Neural cell (in vitro differentiated cells): ENCODE results near the gene PHOX2B. TPM values are rescaled to one million over a fixed set of nuclear protein-coding genes. Genes with fewer than 3 reads are reported as not detected.

Experiments
- H2AFZ ChIP-seq: fragments of 200-600, 300-800 bp; sonication (generic), shearing (Covaris generic); 2 replicates; pipeline ENCODE4 v1.6.0; 2014; ENCODE audit warnings: low read depth, mild to moderate bottlenecking, antibody characterized with exemption, low read length, moderate library complexity
- H3F3A ChIP-seq: fragments of 200-600 bp; shearing (Covaris generic); 2 replicates; pipeline ENCODE4 v1.6.1; 2016; ENCODE audit warnings: mild to moderate bottlenecking, moderate library complexity, mixed read lengths, antibody characterized with exemption, low read length; ENCODE audit not compliant: insufficient read depth, poor library complexity, severe bottlenecking
- H3K27ac ChIP-seq: fragments of 200-600, 300-800 bp; sonication (generic), shearing (Covaris generic); 2 replicates; pipeline ENCODE4 v1.5.1; 2014; ENCODE audit warnings: mild to moderate bottlenecking, low read length, moderate library complexity
- H3K27me3 ChIP-seq: fragments of 300-800, 200-600 bp; sonication (generic), shearing (Covaris generic); 2 replicates; pipeline ENCODE4 v1.6.0; 2014; ENCODE audit warnings: mild to moderate bottlenecking, low read depth, low read length, moderate library complexity; ENCODE audit not compliant: insufficient read depth
- H3K36me3 ChIP-seq: fragments of 300-800, 200-600 bp; sonication (generic), shearing (Covaris generic); 2 replicates; pipeline ENCODE4 v1.5.1; 2014; ENCODE audit warnings: mild to moderate bottlenecking, antibody characterized with exemption, low read length, moderate library complexity; ENCODE audit not compliant: insufficient read depth
- H3K4me2 ChIP-seq: fragments of 300-800, 200-600 bp; sonication (generic), shearing (Covaris generic); 2 replicates; pipeline ENCODE4 v1.6.0; 2014; ENCODE audit warnings: mild to moderate bottlenecking, low read length
- H3K4me3 ChIP-seq: fragments of 300-800, 200-600 bp; sonication (generic), shearing (Covaris generic); 2 replicates; pipeline ENCODE4 v1.5.1; 2014; ENCODE audit warnings: mild to moderate bottlenecking, low read length, moderate library complexity
- H3K79me2 ChIP-seq: fragments of 200-600 bp; shearing (Covaris generic); replicated peaks from 2 replicates; pipeline ENCODE4 v1.6.0; 2014; ENCODE audit warnings: mild to moderate bottlenecking, low read length, moderate library complexity; ENCODE audit not compliant: insufficient read depth
- H3K9ac ChIP-seq: fragments of 300-800, 200-600 bp; sonication (generic), shearing (Covaris generic); 2 replicates; pipeline ENCODE4 v1.6.1; 2016; ENCODE audit warnings: mild to moderate bottlenecking, low read length, mixed read lengths
- H3K9me2 ChIP-seq: fragments of 200-600 bp; shearing (Covaris generic); 2 replicates; pipeline ENCODE4 v1.6.1; 2016; ENCODE audit warnings: mild to moderate bottlenecking, low read length, mixed read lengths; ENCODE audit not compliant: insufficient read depth
- H3K9me3 ChIP-seq: fragments of 200-600, 300-800 bp; sonication (generic), shearing (Covaris generic); 2 replicates; pipeline ENCODE4 v1.6.1; 2016; ENCODE audit warnings: mild to moderate bottlenecking, mixed run types, low read length, moderate library complexity, mixed read lengths
- H4K20me1 ChIP-seq: fragments of 200-600 bp; shearing (Covaris generic); 2 replicates; pipeline ENCODE4 v1.6.1; 2016; ENCODE audit warnings: mild to moderate bottlenecking, mixed run types; ENCODE audit not compliant: insufficient read depth
- CTCF ChIP-seq: fragments of 450-650 bp; IDR thresholded peaks from 2 replicates; pipeline ENCODE4 v1.5.1; 2014; ENCODE audit warnings: antibody characterized with exemption, mild to moderate bottlenecking, moderate library complexity; ENCODE audit not compliant: poor library complexity, severe bottlenecking
- EP300 ChIP-seq: fragments of 450-650 bp; conservative IDR thresholded peaks from 2 replicates; pipeline ENCODE4 v1.6.1; 2014; ENCODE audit warnings: antibody characterized with exemption, mild to moderate bottlenecking, moderate library complexity; ENCODE audit not compliant: poor library complexity, severe bottlenecking
- EZH2 ChIP-seq: fragments of 200-600, 300-800 bp; shearing (Covaris generic), sonication (generic); IDR thresholded peaks from 2 replicates; pipeline ENCODE4 v1.6.1; 2014; ENCODE audit warnings: antibody characterized with exemption, low read length, borderline replicate concordance, mild to moderate bottlenecking; ENCODE audit not compliant: insufficient read depth, poor library complexity, severe bottlenecking
- MXI1 ChIP-seq: fragments of 450-650 bp; conservative IDR thresholded peaks from 2 replicates; pipeline ENCODE4 v1.6.1; 2014; ENCODE audit warnings: antibody characterized with exemption, mild to moderate bottlenecking; ENCODE audit not compliant: poor library complexity, severe bottlenecking
- POLR2AphosphoS5 ChIP-seq: IDR thresholded peaks from 2 replicates; pipeline ENCODE4 v1.6.1; 2012
- RAD21 ChIP-seq: fragments of 450-650 bp; conservative IDR thresholded peaks from 2 replicates; pipeline ENCODE4 v1.6.1; 2014; ENCODE audit warnings: antibody characterized with exemption, mild to moderate bottlenecking, moderate library complexity
- REST ChIP-seq: IDR thresholded peaks from 2 replicates; pipeline ENCODE4 v1.6.1; 2012; ENCODE audit warnings: borderline replicate concordance
- SMC3 ChIP-seq: fragments of 450-650 bp; conservative IDR thresholded peaks from 2 replicates; pipeline ENCODE4 v1.6.1; 2014; ENCODE audit warnings: antibody characterized with exemption, mild to moderate bottlenecking, moderate library complexity; ENCODE audit not compliant: poor library complexity
- TAF1 ChIP-seq: IDR thresholded peaks from 2 replicates; pipeline ENCODE4 v1.6.1; 2012; ENCODE audit warnings: low read depth
- polyA plus RNA-seq: library from polyadenylated mRNA; depleted of rRNA; stranded (reverse); fragments of >200 nt; gene quantifications from 2 replicates; pipeline ENCODE4 v1.2.3, GENCODE V29; 2014

Gene PHOX2B
- polyA plus RNA-seq, 1 donor from 2014 or later, result not detected

GRCh38 chr4:41752081-41752836 lies 3.7 kb upstream of the PHOX2B start:
- TF ChIP-seq EP300, result no peak
- no peak for TF ChIP-seq EZH2
- TF ChIP-seq MXI1, result no peak
- no peak for TF ChIP-seq POLR2AphosphoS5
- no peak for TF ChIP-seq RAD21
- no peak overlapping the region for H3K27ac ChIP-seq
- H2AFZ ChIP-seq, result no peak overlapping the region
- no peaks in the 10 kb centered on the region for H3K9me2 ChIP-seq
- no peak overlapping the region for H3K9ac ChIP-seq
- H4K20me1 ChIP-seq, result no peaks in the 10 kb centered on the region
- no peaks in the 10 kb centered on the region for H3K79me2 ChIP-seq
- no peaks in the 10 kb centered on the region for H3K36me3 ChIP-seq
- no peak overlapping the region for H3K4me2 ChIP-seq
- no peaks in the 10 kb centered on the region for H3F3A ChIP-seq
- H3K9me3 ChIP-seq, result no peaks in the 10 kb centered on the region
- no peak overlapping the region for H3K4me3 ChIP-seq
- peaks cover 92% of the 10 kb centered on the region for H3K27me3 ChIP-seq

GRCh38 chr4:41751449-41752061 lies 3.0 kb upstream of the PHOX2B start:
- Histone ChIP-seq H3K9ac (no peak overlapping the region), H2AFZ (no peak overlapping the region), H3K4me2 (no peak overlapping the region), H3K4me3 (no peak overlapping the region), H3K36me3 (no peaks in the 10 kb centered on the region), H3K9me2 (no peaks in the 10 kb centered on the region), H3K9me3 (no peaks in the 10 kb centered on the region), H4K20me1 (no peaks in the 10 kb centered on the region), H3K27me3 (peaks cover 96% of the 10 kb centered on the region), H3F3A (no peaks in the 10 kb centered on the region), H3K79me2 (no peaks in the 10 kb centered on the region), H3K27ac (no peak overlapping the region)
- TF ChIP-seq TAF1 (no peak), EP300 (no peak), REST (no peak), MXI1 (no peak), CTCF (no peak), SMC3 (no peak), RAD21 (no peak), EZH2 (no peak), POLR2AphosphoS5 (no peak)
